ENCODE measurements around the gene ZNF74. TPM values are rescaled to one million over a fixed set of nuclear protein-coding genes. Genes with fewer than 3 reads are reported as not detected.
"Not testable (repeated sequence)": the region's sequence is repeated elsewhere in the genome, so short reads cannot be mapped to it uniquely, and the experiment has no call there.

The ZNF74 gene
- total RNA-seq (6.1 TPM), polyA plus RNA-seq (5.0 TPM)
- long read RNA-seq, donor 1: 0 reads
- long read RNA-seq, donor 2, partial matches to known transcripts: 0 of 2 reads
- long read RNA-seq, donor 2, other reads (novel, unspliced or antisense): 0 of 2 reads
- long read RNA-seq, donor 3: 0 reads
- long read RNA-seq, donor 4, partial matches to known transcripts: 0 of 2 reads
- long read RNA-seq, donor 4, other reads (novel, unspliced or antisense): 0 of 2 reads
- long read RNA-seq, donor 5, partial matches to known transcripts: 0 of 5 reads
- long read RNA-seq, donor 5, other reads (novel, unspliced or antisense): 0 of 5 reads
- long read RNA-seq, donor 6, partial matches to known transcripts: 0 of 3 reads
- long read RNA-seq, donor 6, other reads (novel, unspliced or antisense): 0 of 3 reads
- long read RNA-seq, donor 7, partial matches to known transcripts: 0 of 2 reads
- long read RNA-seq, donor 7, other reads (novel, unspliced or antisense): 0 of 2 reads
- long read RNA-seq, donor 8: 0 reads
- long read RNA-seq, donor 9, partial matches to known transcripts: 0 of 3 reads
- long read RNA-seq, donor 9, other reads (novel, unspliced or antisense): 0 of 3 reads
- long read RNA-seq, donor 10: 0 reads

DNA sequence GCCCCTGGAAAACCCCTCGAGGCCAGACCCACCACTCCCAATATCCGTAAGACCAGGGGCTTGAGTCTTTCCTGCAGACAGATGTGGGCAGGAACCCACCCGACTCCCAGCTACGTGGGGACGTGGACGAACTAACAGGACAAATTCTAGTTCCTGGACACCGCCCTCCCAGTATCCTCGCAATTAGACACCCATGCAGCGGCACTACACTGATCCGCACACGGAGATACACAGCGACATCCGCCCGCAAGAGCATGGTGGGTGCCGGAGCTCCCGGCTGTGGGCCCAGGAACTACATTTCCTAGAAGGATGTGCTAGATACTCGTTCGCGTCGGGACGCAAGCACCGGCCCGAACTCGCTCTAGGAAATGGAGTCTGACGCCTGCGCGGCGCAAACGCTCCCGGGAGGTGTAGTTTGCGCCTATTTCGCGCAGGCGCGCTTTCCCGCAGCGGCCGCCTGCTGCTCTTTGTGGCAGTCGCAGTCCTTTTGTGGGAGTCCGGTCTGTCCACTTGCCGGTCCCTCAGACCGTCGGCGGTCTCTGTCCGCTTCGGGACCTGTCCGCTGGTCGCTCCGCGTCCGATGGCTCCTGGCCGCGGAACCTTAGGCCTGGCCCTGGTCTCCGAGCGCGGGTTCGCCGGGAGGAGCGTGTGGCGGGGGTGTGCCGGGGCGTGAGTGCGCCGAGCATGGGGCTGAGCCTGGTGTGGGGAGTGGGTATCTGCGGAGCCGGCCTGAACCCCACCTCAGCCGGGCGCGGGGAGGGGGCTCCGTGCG lies at the start of gene ZNF74:
ZNF74 (plus strand) TSS at position 447 of the 772 bp plus-strand sequence. CDS start 478 bp downstream, outside the sequence.
- H3K27ac ChIP-seq (ENCODE audit: low read depth in 1 of 2, low read length in 1 of 2): peak within 1 kb of the TSS; percentile 43 to 64
- H3K4me1 ChIP-seq (ENCODE audit: control insufficient read depth in 2 of 2, insufficient read depth in 2 of 2, low read length in 2 of 2): peaks cover 3 to 21% of the 10 kb centered on the region in 2 donors
- DNase-seq (ENCODE audit: low read depth in 6 of 9, low spot score in 9 of 9): peak; percentile 65 to 93 (median 79)
- H3K4me3 ChIP-seq (ENCODE audit: low read length in 2 of 2): peak within 1 kb of the TSS; percentile 67 to 88
- 2% methylated on average over 71 of the region's 71 CpGs for WGBS
- no peaks in the 10 kb centered on the region for H3K36me3 ChIP-seq (ENCODE audit: control insufficient read depth in 2 of 2, insufficient read depth in 2 of 2, low read length in 1 of 2)
- H3K9me3 ChIP-seq (ENCODE audit: control insufficient read depth in 2 of 2, insufficient read depth in 1 of 2, low read length in 1 of 2): peaks cover 0 to 2% of the 10 kb centered on the region in 2 donors
- peaks cover 0 to 6% of the 10 kb centered on the region in 2 donors for H3K27me3 ChIP-seq (ENCODE audit: control insufficient read depth in 2 of 2, insufficient read depth in 1 of 2, low read length in 1 of 2)

DNA sequence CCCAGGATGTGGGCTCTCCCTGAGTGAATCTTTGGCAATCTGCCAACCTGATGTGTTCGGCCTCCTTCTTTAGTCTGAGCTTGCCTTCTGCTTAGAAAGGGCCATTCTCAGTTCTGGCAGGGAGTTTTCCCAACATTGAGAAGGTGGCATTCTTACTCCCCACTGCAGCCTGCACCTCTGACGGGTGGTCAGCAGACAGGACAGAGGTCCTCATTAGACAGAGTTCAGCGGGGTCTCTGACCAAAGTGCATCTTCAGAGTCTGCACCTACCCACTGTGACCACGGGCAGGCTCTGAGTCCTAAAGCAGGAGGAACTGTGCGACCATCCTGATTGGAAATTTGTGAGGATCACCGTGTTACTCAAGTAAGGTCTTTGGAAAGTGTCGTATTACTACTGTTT lies 47.4 kb upstream of the ZNF74 start:
- not testable (repeated sequence) for H3K36me3 ChIP-seq (ENCODE audit: control insufficient read depth in 2 of 2, insufficient read depth in 2 of 2, low read length in 1 of 2); H3K27me3 ChIP-seq (ENCODE audit: control insufficient read depth in 2 of 2, insufficient read depth in 1 of 2, low read length in 1 of 2); H3K4me3 ChIP-seq (ENCODE audit: low read length in 2 of 2); DNase-seq (ENCODE audit: low read depth in 6 of 9, low spot score in 9 of 9); H3K9me3 ChIP-seq (ENCODE audit: control insufficient read depth in 2 of 2, insufficient read depth in 1 of 2, low read length in 1 of 2); H3K4me1 ChIP-seq (ENCODE audit: control insufficient read depth in 2 of 2, insufficient read depth in 2 of 2, low read length in 2 of 2); H3K27ac ChIP-seq (ENCODE audit: low read depth in 1 of 2, low read length in 1 of 2)
- WGBS: 93% methylated on average over 4 of the region's 7 CpGs

DNA sequence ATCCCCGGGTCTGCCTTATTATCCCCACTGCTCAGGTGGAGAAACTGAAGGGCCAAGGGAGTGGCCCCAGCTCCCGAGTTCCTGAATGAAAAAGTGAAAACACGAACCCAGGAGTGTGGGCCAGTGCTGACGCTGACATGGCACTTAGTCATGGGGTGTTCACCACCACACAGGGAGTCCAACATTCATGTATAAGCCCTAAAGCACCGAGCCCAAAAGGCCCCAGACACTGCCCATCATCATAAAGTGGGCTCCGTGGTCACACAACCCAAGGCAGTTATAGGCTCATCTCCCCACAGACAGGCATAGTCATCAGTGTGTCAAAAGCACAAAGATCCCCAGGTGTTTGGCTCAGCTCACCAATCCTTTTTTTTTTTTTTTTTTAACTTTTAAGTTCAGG lies 41.4 kb upstream of the ZNF74 start:
- not testable (repeated sequence) for H3K27ac ChIP-seq (ENCODE audit: low read depth in 1 of 2, low read length in 1 of 2); H3K27me3 ChIP-seq (ENCODE audit: control insufficient read depth in 2 of 2, insufficient read depth in 1 of 2, low read length in 1 of 2); H3K4me3 ChIP-seq (ENCODE audit: low read length in 2 of 2); H3K4me1 ChIP-seq (ENCODE audit: control insufficient read depth in 2 of 2, insufficient read depth in 2 of 2, low read length in 2 of 2); H3K36me3 ChIP-seq (ENCODE audit: control insufficient read depth in 2 of 2, insufficient read depth in 2 of 2, low read length in 1 of 2)
- H3K9me3 ChIP-seq (ENCODE audit: control insufficient read depth in 2 of 2, insufficient read depth in 1 of 2, low read length in 1 of 2): peaks cover 2 to 12% of the 10 kb centered on the region in 2 donors
- peak in 1 of 9 donors; percentile 5 for DNase-seq (ENCODE audit: low read depth in 6 of 9, low spot score in 9 of 9)
- WGBS: 90% methylated on average over 6 of the region's 6 CpGs

DNA sequence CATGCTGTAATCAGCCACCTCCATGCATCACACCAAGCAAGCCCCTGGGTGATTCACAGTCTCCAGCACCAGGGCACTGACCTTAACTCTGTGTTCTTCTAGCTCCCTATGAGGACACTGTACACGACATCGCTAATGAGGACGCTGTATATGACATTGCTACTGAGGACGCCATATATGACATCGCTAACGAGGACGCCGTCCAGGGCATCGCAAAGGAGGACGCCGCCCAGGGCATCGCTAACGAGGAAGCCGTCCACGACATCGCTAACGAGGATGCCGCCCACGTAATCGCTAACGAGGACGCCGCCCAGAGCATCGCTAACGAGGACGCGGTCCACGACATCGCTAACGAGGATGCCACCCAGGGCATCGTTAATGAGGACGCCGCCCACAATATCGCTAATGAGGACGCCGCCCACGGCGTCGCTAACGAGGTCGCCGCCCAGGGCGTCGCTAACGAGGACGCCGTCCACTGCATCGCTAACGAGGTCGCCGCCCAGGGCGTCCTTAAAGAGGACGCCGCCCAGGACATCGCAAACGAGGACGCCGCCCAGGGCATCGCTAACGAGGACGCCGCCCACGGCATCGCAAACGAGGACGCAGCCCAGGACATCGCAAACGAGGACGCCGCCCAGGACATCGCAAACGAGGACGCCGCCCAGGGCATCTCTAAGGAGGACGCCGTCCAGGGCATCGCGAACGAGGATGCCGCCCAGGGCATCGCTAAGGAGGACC lies 39.5 kb upstream of the ZNF74 start:
- WGBS: 98% methylated on average over 81 of the region's 81 CpGs
- Histone ChIP-seq H3K36me3 (ENCODE audit: control insufficient read depth in 2 of 2, insufficient read depth in 2 of 2, low read length in 1 of 2) (no peaks in the 10 kb centered on the region), H3K4me1 (ENCODE audit: control insufficient read depth in 2 of 2, insufficient read depth in 2 of 2, low read length in 2 of 2) (no peaks in the 10 kb centered on the region), H3K27ac (ENCODE audit: low read depth in 1 of 2, low read length in 1 of 2) (no peak overlapping the region), H3K4me3 (ENCODE audit: low read length in 2 of 2) (no peak overlapping the region), H3K27me3 (ENCODE audit: control insufficient read depth in 2 of 2, insufficient read depth in 1 of 2, low read length in 1 of 2) (no peaks in the 10 kb centered on the region), H3K9me3 (ENCODE audit: control insufficient read depth in 2 of 2, insufficient read depth in 1 of 2, low read length in 1 of 2) (peaks cover 3 to 17% of the 10 kb centered on the region in 2 donors)
- DNase-seq (ENCODE audit: low read depth in 6 of 9, low spot score in 9 of 9): no peak

DNA sequence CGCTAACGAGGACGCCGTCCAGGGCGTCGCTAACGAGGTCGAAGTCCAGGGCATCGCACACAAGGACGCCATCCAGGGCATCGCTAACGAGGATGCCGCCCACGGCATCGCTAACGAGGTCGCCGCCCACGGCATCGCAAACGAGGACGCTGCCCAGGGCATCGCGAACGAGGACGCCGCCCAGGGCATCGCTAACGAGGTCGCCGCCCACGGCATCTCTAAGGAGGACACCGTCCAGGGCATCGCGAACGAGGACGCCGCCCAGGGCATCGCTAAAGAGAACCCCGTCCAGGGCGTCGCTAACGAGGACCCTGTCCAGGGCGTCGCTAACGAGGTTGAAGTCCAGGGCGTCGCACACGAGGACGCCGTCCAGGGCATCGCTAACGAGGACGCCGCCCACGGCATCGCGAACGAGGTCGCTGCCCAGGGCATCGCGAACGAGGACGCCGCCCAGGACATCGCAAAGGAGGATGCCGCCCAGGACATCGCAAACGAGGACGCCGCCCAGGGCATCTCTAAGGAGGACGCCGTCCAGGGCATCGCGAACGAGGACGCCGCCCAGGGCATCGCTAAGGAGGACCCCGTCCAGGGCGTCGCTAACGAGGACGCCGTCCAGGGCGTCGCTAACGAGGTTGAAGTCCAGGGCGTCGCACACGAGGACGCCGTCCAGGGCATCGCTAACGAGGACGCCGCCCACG lies 37.9 kb upstream of the ZNF74 start:
- H3K36me3 ChIP-seq (ENCODE audit: control insufficient read depth in 2 of 2, insufficient read depth in 2 of 2, low read length in 1 of 2); H3K4me1 ChIP-seq (ENCODE audit: control insufficient read depth in 2 of 2, insufficient read depth in 2 of 2, low read length in 2 of 2); H3K27ac ChIP-seq (ENCODE audit: low read depth in 1 of 2, low read length in 1 of 2); H3K4me3 ChIP-seq (ENCODE audit: low read length in 2 of 2); H3K27me3 ChIP-seq (ENCODE audit: control insufficient read depth in 2 of 2, insufficient read depth in 1 of 2, low read length in 1 of 2); DNase-seq (ENCODE audit: low read depth in 6 of 9, low spot score in 9 of 9): not testable (repeated sequence)
- 97% methylated on average over 96 of the region's 98 CpGs for WGBS
- peaks cover 3 to 17% of the 10 kb centered on the region in 2 donors for H3K9me3 ChIP-seq (ENCODE audit: control insufficient read depth in 2 of 2, insufficient read depth in 1 of 2, low read length in 1 of 2)

DNA sequence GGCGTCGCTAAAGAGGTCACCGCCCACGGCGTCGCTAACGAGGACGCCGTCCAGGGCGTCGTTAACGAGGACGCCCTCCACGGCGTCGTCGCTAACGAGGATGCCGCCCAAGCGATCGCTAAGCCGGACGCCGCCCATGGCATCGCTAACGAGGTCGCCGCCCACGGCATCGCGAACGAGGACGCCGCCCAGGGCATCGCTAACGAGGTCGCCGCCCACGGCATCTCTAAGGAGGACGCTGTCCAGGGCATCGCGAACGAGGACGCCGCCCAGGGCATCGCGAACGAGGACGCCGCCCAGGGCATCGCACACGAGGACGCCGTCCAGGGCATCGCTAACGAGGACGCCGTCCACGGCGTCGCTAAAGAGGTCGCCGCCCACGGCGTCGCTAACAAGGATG lies 37.0 kb upstream of the ZNF74 start:
- peaks cover 3 to 17% of the 10 kb centered on the region in 2 donors for H3K9me3 ChIP-seq (ENCODE audit: control insufficient read depth in 2 of 2, insufficient read depth in 1 of 2, low read length in 1 of 2)
- DNase-seq (ENCODE audit: low read depth in 6 of 9, low spot score in 9 of 9); H3K36me3 ChIP-seq (ENCODE audit: control insufficient read depth in 2 of 2, insufficient read depth in 2 of 2, low read length in 1 of 2); H3K27ac ChIP-seq (ENCODE audit: low read depth in 1 of 2, low read length in 1 of 2); H3K27me3 ChIP-seq (ENCODE audit: control insufficient read depth in 2 of 2, insufficient read depth in 1 of 2, low read length in 1 of 2); H3K4me1 ChIP-seq (ENCODE audit: control insufficient read depth in 2 of 2, insufficient read depth in 2 of 2, low read length in 2 of 2); H3K4me3 ChIP-seq (ENCODE audit: low read length in 2 of 2): not testable (repeated sequence)
- 95% methylated on average over 61 of the region's 66 CpGs for WGBS

DNA sequence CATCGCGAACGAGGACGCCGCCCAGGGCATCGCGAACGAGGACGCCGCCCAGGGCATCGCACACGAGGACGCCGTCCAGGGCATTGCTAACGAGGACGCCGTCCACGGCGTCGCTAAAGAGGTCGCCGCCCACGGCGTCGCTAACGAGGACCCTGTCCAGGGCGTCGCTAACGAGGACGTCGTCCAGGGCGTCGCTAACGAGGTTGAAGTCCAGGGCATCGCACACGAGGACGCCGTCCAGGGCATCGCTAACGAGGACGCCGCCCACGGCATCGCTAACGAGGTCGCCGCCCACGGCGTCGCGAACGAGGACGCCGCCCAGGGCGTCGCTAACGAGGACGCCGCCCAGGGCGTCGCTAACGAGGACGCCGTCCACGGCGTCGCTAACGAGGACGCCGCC lies 36.0 kb upstream of the ZNF74 start:
- H3K9me3 ChIP-seq (ENCODE audit: control insufficient read depth in 2 of 2, insufficient read depth in 1 of 2, low read length in 1 of 2): peaks cover 3 to 17% of the 10 kb centered on the region in 2 donors
- WGBS: 96% methylated on average over 56 of the region's 70 CpGs
- H3K4me1 ChIP-seq (ENCODE audit: control insufficient read depth in 2 of 2, insufficient read depth in 2 of 2, low read length in 2 of 2); H3K27me3 ChIP-seq (ENCODE audit: control insufficient read depth in 2 of 2, insufficient read depth in 1 of 2, low read length in 1 of 2); DNase-seq (ENCODE audit: low read depth in 6 of 9, low spot score in 9 of 9); H3K27ac ChIP-seq (ENCODE audit: low read depth in 1 of 2, low read length in 1 of 2); H3K4me3 ChIP-seq (ENCODE audit: low read length in 2 of 2); H3K36me3 ChIP-seq (ENCODE audit: control insufficient read depth in 2 of 2, insufficient read depth in 2 of 2, low read length in 1 of 2): not testable (repeated sequence)

DNA sequence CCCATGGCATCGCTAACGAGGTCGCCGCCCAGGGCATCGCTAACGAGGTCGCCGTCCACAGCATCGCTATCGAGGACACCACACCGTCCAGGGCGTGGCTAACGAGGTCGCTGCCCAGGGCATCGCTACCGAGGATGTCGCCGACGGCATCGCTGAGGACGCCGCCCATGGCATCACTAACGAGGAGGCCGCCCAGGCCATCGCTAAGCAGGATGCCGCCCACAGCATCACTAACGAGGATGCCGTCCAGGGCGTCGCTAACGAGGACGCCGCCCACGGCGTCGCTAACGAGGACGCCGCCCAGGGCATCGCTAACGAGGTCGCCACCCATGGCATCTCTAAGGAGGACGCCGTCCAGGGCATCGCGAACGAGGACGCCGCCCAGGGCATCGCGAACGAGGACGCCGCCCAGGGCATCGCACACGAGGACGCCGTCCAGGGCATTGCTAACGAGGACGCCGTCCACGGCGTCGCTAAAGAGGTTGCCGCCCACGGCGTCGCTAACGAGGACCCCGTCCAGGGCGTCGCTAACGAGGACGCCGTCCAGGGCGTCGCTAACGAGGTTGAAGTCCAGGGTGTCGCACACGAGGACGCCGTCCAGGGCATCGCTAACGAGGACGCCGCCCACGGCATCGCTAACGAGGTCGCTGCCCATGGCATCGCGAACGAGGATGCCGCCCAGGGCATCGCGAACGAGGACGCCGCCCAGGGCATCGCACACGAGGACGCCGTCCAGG lies 35.3 kb upstream of the ZNF74 start:
- H3K4me3 ChIP-seq (ENCODE audit: low read length in 2 of 2); H3K27ac ChIP-seq (ENCODE audit: low read depth in 1 of 2, low read length in 1 of 2); H3K27me3 ChIP-seq (ENCODE audit: control insufficient read depth in 2 of 2, insufficient read depth in 1 of 2, low read length in 1 of 2); H3K36me3 ChIP-seq (ENCODE audit: control insufficient read depth in 2 of 2, insufficient read depth in 2 of 2, low read length in 1 of 2); H3K4me1 ChIP-seq (ENCODE audit: control insufficient read depth in 2 of 2, insufficient read depth in 2 of 2, low read length in 2 of 2); DNase-seq (ENCODE audit: low read depth in 6 of 9, low spot score in 9 of 9): not testable (repeated sequence)
- peaks cover 3 to 17% of the 10 kb centered on the region in 2 donors for H3K9me3 ChIP-seq (ENCODE audit: control insufficient read depth in 2 of 2, insufficient read depth in 1 of 2, low read length in 1 of 2)
- WGBS: 97% methylated on average over 103 of the region's 103 CpGs
